ENCODE measurements around the gene TMEM218. TPM values are rescaled to one million over a fixed set of nuclear protein-coding genes. Genes with fewer than 3 reads are reported as not detected.

Gene TMEM218
- total RNA-seq, 1 experiment from 2014 or later = 20.5 TPM

DNA sequence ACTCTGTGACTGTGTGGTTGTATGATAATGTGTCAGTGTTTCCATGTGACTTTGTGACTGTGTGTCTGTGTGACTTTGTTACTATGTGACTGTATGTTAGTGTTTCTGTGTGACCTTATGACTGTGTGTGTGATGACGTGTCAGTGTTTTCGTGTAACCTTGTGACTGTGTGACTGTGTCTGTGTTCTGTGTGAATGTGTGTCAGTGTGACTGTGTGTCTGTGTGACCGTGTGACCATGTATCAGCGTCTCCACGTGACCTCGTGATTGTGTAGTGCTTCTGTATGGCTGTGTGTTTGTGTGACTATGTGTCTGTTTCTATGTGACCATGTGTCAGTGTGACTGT is 43.6 kb upstream of the TMEM218 start:
- Histone ChIP-seq H3K4me3 (no peak overlapping the region), H3K9me2 (ENCODE audit: insufficient read depth) (no peaks in the 10 kb centered on the region), H3K36me3 (ENCODE audit: low read depth) (no peaks in the 10 kb centered on the region), H3K27ac (no peak overlapping the region), H3K4me2 (no peak overlapping the region), H4K20me1 (ENCODE audit: insufficient read depth) (no peaks in the 10 kb centered on the region), H3K27me3 (ENCODE audit: insufficient read depth, low read depth) (peaks cover 1% of the 10 kb centered on the region; the same call in 1 of the 2 replicates), H3K4me1 (replicated peaks; ENCODE audit: insufficient read depth) (no peaks in the 10 kb centered on the region), H3K79me2 (ENCODE audit: low read depth) (no peaks in the 10 kb centered on the region), H3K9me3 (ENCODE audit: insufficient read depth, low read depth) (no peaks in the 10 kb centered on the region), H2AFZ (no peak overlapping the region), H3F3A (ENCODE audit: insufficient read depth, low read depth) (no peaks in the 10 kb centered on the region)
- BruUV-seq (replicated peaks) = no TSS peak
- ChIA-PET POLR2A (ENCODE audit: unreplicated experiment) (no interaction called here), CTCF (no interaction called here)
- TF ChIP-seq, protein P1, sequence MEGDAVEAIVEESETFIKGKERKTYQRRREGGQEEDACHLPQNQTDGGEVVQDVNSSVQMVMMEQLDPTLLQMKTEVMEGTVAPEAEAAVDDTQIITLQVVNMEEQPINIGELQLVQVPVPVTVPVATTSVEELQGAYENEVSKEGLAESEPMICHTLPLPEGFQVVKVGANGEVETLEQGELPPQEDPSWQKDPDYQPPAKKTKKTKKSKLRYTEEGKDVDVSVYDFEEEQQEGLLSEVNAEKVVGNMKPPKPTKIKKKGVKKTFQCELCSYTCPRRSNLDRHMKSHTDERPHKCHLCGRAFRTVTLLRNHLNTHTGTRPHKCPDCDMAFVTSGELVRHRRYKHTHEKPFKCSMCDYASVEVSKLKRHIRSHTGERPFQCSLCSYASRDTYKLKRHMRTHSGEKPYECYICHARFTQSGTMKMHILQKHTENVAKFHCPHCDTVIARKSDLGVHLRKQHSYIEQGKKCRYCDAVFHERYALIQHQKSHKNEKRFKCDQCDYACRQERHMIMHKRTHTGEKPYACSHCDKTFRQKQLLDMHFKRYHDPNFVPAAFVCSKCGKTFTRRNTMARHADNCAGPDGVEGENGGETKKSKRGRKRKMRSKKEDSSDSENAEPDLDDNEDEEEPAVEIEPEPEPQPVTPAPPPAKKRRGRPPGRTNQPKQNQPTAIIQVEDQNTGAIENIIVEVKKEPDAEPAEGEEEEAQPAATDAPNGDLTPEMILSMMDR (conservative IDR thresholded peaks at IDR 0.05) = no peak
- TF ChIP-seq EZH2 (IDR thresholded peaks at IDR 0.05; ENCODE audit: low read depth) = no peak
- DNase-seq = no peak
- intact Hi-C loops (cut with micrococcal nuclease; ENCODE audit: unreplicated experiment) = no loop called here

DNA sequence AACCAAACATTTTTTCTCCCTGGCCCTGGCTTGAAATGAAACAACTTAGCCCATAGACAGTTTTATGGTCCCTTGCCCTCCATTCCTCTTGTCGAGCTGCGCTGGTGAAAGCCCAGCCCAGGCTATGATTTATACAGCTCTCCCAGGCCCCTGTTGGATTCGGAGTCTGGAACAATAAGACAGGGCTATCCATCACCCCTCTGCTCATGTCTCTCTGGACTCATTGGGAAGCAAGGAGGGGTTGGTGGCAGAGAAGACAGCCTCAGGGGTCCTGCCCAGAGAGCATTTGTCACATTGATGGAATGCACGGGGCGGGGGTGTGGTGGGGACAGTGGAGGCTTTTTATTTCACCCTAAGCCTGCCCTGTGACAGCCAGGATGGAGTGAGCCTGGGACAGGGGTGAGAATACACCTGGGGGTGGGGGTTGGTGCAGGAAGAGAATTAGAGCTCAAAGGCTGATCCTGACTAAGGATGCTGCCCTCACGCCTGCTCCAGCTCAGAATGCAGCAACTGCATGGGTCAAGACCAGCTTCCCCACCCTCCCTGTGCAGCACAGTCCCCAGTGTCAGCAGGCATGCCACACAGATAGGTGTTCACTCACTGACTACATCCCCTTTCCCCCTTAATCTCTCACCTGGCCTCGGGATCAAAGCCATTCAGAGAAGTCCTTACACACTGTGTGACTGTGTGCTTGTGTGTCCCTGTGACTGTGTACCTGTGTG is 43.1 kb upstream of the TMEM218 start:
- intact Hi-C loops (cut with micrococcal nuclease; ENCODE audit: unreplicated experiment) = no loop called here
- Histone ChIP-seq H3K4me1 (replicated peaks; ENCODE audit: insufficient read depth) (no peaks in the 10 kb centered on the region), H3K4me3 (no peak overlapping the region), H3K79me2 (ENCODE audit: low read depth) (no peaks in the 10 kb centered on the region), H3F3A (ENCODE audit: insufficient read depth, low read depth) (no peaks in the 10 kb centered on the region), H3K9me3 (ENCODE audit: insufficient read depth, low read depth) (no peaks in the 10 kb centered on the region), H3K36me3 (ENCODE audit: low read depth) (no peaks in the 10 kb centered on the region), H3K27me3 (ENCODE audit: insufficient read depth, low read depth) (peaks cover 5% of the 10 kb centered on the region; the same call in 1 of the 2 replicates), H3K9me2 (ENCODE audit: insufficient read depth) (no peaks in the 10 kb centered on the region), H3K27ac (no peak overlapping the region), H2AFZ (no peak overlapping the region), H3K4me2 (no peak overlapping the region), H4K20me1 (ENCODE audit: insufficient read depth) (no peaks in the 10 kb centered on the region)
- POLR2A ChIA-PET (ENCODE audit: unreplicated experiment) = no interaction called here
- BruUV-seq (replicated peaks) = no TSS peak
- CTCF ChIA-PET = no interaction called here
- no peak for DNase-seq
- TF ChIP-seq, protein P1 (conservative IDR thresholded peaks at IDR 0.05) = no peak
- no peak for TF ChIP-seq EZH2 (IDR thresholded peaks at IDR 0.05; ENCODE audit: low read depth)

DNA sequence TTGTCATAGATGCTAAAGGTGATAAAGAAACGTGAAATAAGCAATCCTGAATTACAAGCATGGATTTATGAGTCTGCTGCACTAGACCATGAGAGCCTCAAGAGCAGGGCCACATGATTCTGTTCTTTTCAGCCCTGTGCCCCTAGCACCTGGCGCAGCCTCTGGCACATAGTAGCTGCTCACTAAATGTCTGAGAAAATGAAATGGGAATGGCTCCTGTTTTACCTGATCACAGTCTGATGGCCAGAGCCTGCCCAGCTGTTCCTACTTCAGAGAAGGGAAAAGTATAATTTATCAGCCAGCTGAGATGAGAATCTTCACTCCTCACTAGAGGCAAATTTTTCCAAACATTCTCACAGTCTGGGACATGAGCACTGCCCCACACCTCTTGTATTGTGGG is 42.4 kb upstream of the TMEM218 start:
- H4K20me1 ChIP-seq (ENCODE audit: insufficient read depth) = no peaks in the 10 kb centered on the region
- no peaks in the 10 kb centered on the region for H3F3A ChIP-seq (ENCODE audit: insufficient read depth, low read depth)
- no peaks in the 10 kb centered on the region for H3K4me1 ChIP-seq (replicated peaks; ENCODE audit: insufficient read depth)
- ChIA-PET POLR2A (ENCODE audit: unreplicated experiment) (no interaction called here), CTCF (no interaction called here)
- TF ChIP-seq EZH2 (IDR thresholded peaks at IDR 0.05; ENCODE audit: low read depth) = no peak
- TF ChIP-seq, protein P1 (conservative IDR thresholded peaks at IDR 0.05) = no peak
- H3K4me2 ChIP-seq = no peak overlapping the region
- no peak overlapping the region for H3K4me3 ChIP-seq
- BruUV-seq (replicated peaks) = no TSS peak
- H3K9me2 ChIP-seq (ENCODE audit: insufficient read depth) = no peaks in the 10 kb centered on the region
- H3K27me3 ChIP-seq (ENCODE audit: insufficient read depth, low read depth) = peaks cover 5% of the 10 kb centered on the region; the same call in 1 of the 2 replicates
- DNase-seq = no peak
- no peaks in the 10 kb centered on the region for H3K79me2 ChIP-seq (ENCODE audit: low read depth)
- intact Hi-C loops (cut with micrococcal nuclease; ENCODE audit: unreplicated experiment) = no loop called here
- H3K36me3 ChIP-seq (ENCODE audit: low read depth) = no peaks in the 10 kb centered on the region
- H2AFZ ChIP-seq = no peak overlapping the region
- no peak overlapping the region for H3K27ac ChIP-seq
- no peaks in the 10 kb centered on the region for H3K9me3 ChIP-seq (ENCODE audit: insufficient read depth, low read depth)

Data from PC-9 (cell line).